ENCODE measurements around the gene WDR75. TPM values are rescaled to one million over a fixed set of nuclear protein-coding genes. Genes with fewer than 3 reads are reported as not detected.

WDR75 gene
- polyA plus RNA-seq, 3 donors, result 3.9 to 20.7 (median 5.8) TPM

DNA sequence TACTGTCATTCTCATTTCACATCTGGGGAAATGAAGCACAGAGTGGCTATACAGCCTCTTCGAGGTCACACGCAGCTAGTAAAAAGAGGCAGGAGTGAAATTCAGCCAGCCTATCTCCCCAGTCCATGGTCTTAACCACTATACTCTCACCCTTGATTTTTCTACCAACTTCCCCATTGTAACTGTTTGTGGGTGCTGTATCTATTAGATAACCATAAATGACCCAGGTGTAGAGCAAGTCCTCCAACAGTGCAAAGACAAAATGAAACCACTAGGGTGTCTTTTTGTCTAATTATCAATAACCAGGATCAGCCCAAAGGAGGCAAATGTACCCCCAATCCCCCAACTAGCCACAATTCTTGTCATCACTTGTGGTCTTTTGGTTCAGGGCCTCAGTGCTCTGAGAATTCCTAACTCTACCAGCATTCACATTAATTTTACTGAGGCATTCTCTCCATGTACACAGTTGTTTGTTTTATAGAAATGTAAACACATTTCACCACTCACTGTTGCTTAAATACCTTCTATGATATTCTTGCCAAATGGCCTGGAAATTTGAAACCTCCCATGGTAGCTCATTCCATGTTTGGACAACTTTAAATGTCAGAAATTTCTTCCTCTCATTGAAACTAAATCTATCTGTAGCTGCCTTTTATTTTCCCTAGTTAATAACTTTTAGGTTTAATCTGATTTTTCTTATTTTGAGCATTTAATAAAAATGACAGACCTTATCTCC is 80.6 kb downstream of the WDR75 start:
- no peaks in the 10 kb centered on the region for H3K27me3 ChIP-seq (ENCODE audit: control insufficient read depth in 2 of 2, insufficient read depth in 2 of 2, low read length in 2 of 2)
- peaks cover 4 to 11% of the 10 kb centered on the region in 2 donors for H3K4me1 ChIP-seq (ENCODE audit: control insufficient read depth in 1 of 2, insufficient read depth in 2 of 2, low read length in 2 of 2)
- Mint-ChIP-seq H3K4me1 (peaks cover 24% of the 10 kb centered on the region), H3K27ac (no peak overlapping the region), H3K9me3 (peaks cover 0 to 12% (median 2%) of the 10 kb centered on the region in 7 donors), H3K27me3 (ENCODE audit: low read depth in 3 of 3) (no peaks in the 10 kb centered on the region), H3K4me3 (no peak overlapping the region), H3K36me3 (peaks cover 0 to 3% of the 10 kb centered on the region in 2 donors)
- H3K27ac ChIP-seq (ENCODE audit: low read depth in 1 of 2, low read length in 2 of 2), result no peak overlapping the region
- no peaks in the 10 kb centered on the region for H4K20me1 ChIP-seq (ENCODE audit: insufficient read depth, low read length)
- H3K36me3 ChIP-seq (replicated peaks in 1 of 2; ENCODE audit: control insufficient read depth in 1 of 2, insufficient read depth in 2 of 2, low read length in 2 of 2), result no peaks in the 10 kb centered on the region
- H3K79me2 ChIP-seq (ENCODE audit: insufficient read depth, low read length), result no peaks in the 10 kb centered on the region
- H3K9ac ChIP-seq (ENCODE audit: insufficient read depth, low read length, poor library complexity, severe bottlenecking), result no peak overlapping the region
- DNase-seq, result no peak
- intact Hi-C loops (cut with micrococcal nuclease), result no loop called here
- H2AFZ ChIP-seq (ENCODE audit: insufficient read depth, low read depth, low read length, poor library complexity, severe bottlenecking), result no peak overlapping the region
- no peak overlapping the region for H3K4me2 ChIP-seq (replicated peaks; ENCODE audit: extremely low read depth, low read length, poor library complexity, severe bottlenecking)
- WGBS (ENCODE audit: insufficient coverage), result no CpG with 5 or more reads among the region's 2 CpGs
- no peak overlapping the region for H3K4me3 ChIP-seq (replicated peaks in 1 of 3; ENCODE audit: low read depth in 2 of 3, low read length in 3 of 3)
- H3K9me3 ChIP-seq (replicated peaks in 1 of 2; ENCODE audit: control insufficient read depth in 1 of 2, insufficient read depth in 1 of 2, low read length in 2 of 2), result no peaks in the 10 kb centered on the region
- TF ChIP-seq, protein P1, sequence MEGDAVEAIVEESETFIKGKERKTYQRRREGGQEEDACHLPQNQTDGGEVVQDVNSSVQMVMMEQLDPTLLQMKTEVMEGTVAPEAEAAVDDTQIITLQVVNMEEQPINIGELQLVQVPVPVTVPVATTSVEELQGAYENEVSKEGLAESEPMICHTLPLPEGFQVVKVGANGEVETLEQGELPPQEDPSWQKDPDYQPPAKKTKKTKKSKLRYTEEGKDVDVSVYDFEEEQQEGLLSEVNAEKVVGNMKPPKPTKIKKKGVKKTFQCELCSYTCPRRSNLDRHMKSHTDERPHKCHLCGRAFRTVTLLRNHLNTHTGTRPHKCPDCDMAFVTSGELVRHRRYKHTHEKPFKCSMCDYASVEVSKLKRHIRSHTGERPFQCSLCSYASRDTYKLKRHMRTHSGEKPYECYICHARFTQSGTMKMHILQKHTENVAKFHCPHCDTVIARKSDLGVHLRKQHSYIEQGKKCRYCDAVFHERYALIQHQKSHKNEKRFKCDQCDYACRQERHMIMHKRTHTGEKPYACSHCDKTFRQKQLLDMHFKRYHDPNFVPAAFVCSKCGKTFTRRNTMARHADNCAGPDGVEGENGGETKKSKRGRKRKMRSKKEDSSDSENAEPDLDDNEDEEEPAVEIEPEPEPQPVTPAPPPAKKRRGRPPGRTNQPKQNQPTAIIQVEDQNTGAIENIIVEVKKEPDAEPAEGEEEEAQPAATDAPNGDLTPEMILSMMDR (IDR thresholded peaks at IDR 0.05), result no peak

DNA sequence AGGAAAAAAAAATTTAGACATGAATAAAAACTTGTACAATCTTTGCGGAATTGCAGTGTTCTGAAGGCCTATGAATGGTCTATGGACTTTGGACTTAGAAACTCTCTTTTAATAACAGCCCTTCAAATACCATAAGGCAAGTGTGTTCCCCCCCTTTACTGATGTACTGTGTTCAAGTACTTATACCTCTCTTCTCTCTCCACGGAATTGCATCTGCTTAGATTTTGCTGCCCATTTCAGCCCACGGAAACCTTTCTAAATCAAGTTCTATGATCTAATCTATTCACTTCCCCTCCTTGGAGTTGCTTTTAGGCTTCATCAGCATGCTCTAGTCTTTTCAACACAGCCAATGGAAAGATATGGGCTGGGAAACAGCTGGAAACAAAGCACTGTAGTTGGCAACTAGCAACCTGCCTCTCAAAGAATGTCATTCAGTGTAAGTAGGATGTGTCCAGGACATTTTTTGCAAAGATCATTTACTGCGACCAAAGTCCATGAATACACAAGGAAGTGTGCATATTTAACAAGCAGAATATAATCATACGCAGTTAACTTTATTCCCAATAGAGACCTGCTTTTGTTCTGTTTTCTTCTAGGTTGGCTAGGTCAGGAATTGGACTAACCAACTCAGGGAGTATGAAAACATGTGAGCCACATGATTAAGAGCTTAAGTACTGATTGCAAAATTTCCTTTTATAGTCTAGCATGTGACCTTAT is 81.3 kb downstream of the WDR75 start:
- Histone ChIP-seq H3K27ac (ENCODE audit: low read depth in 1 of 2, low read length in 2 of 2) (no peak overlapping the region), H4K20me1 (ENCODE audit: insufficient read depth, low read length) (no peaks in the 10 kb centered on the region), H3K4me1 (ENCODE audit: control insufficient read depth in 1 of 2, insufficient read depth in 2 of 2, low read length in 2 of 2) (peaks cover 2 to 7% of the 10 kb centered on the region in 2 donors), H2AFZ (ENCODE audit: insufficient read depth, low read depth, low read length, poor library complexity, severe bottlenecking) (no peak overlapping the region), H3K9ac (ENCODE audit: insufficient read depth, low read length, poor library complexity, severe bottlenecking) (no peak overlapping the region), H3K9me3 (replicated peaks in 1 of 2; ENCODE audit: control insufficient read depth in 1 of 2, insufficient read depth in 1 of 2, low read length in 2 of 2) (no peaks in the 10 kb centered on the region), H3K27me3 (ENCODE audit: control insufficient read depth in 2 of 2, insufficient read depth in 2 of 2, low read length in 2 of 2) (no peaks in the 10 kb centered on the region), H3K36me3 (replicated peaks in 1 of 2; ENCODE audit: control insufficient read depth in 1 of 2, insufficient read depth in 2 of 2, low read length in 2 of 2) (no peaks in the 10 kb centered on the region), H3K79me2 (ENCODE audit: insufficient read depth, low read length) (no peaks in the 10 kb centered on the region), H3K4me2 (replicated peaks; ENCODE audit: extremely low read depth, low read length, poor library complexity, severe bottlenecking) (no peak overlapping the region), H3K4me3 (replicated peaks in 1 of 3; ENCODE audit: low read depth in 2 of 3, low read length in 3 of 3) (no peak overlapping the region)
- peaks cover 0 to 6% (median 0%) of the 10 kb centered on the region in 7 donors for H3K9me3 Mint-ChIP-seq
- TF ChIP-seq, protein P1 (IDR thresholded peaks at IDR 0.05), result no peak
- intact Hi-C loops (cut with micrococcal nuclease), result no loop called here
- WGBS (ENCODE audit: insufficient coverage), result 81% methylated on average over 3 of the region's 5 CpGs
- no peak overlapping the region for H3K4me3 Mint-ChIP-seq
- no peak overlapping the region for H3K27ac Mint-ChIP-seq
- peaks cover 19% of the 10 kb centered on the region for H3K4me1 Mint-ChIP-seq
- peaks cover 0 to 3% of the 10 kb centered on the region in 2 donors for H3K36me3 Mint-ChIP-seq
- no peaks in the 10 kb centered on the region for H3K27me3 Mint-ChIP-seq (ENCODE audit: low read depth in 3 of 3)
- no peak for DNase-seq

All from CD14-positive monocyte (primary cell).